ENCODE results near the gene CCND2. TPM values are rescaled to one million over a fixed set of nuclear protein-coding genes. Genes with fewer than 3 reads are reported as not detected.

The CCND2 gene
- total RNA-seq, 5 donors from 2014 or later (not counting 1 experiment from before 2014, with no cell fraction given) = 148 to 218 (median 172) TPM

- H3K36me3 ChIP-seq (ENCODE audit: control insufficient read depth in 2 of 2, extremely low read depth in 1 of 2, insufficient read depth in 1 of 2, low read length in 1 of 2) = peaks cover 14 to 100% of the 10 kb centered on the region in 2 donors
- WGBS (ENCODE audit: insufficient coverage) = 87% methylated on average over 16 of the region's 20 CpGs
- H3K4me3 ChIP-seq (ENCODE audit: control insufficient read depth in 1 of 2, extremely low read depth in 1 of 2, low read length in 1 of 2) = no peak overlapping the region
- DNase-seq (no peak), ATAC-seq (replicated peaks in 1 of 4) (no peak)
- Mint-ChIP-seq H3K4me3 (peak overlapping the region in 1 of 3 donors; percentile 14), H3K27ac (peak overlapping the region; percentile 87 to 89), H3K27me3 (no peaks in the 10 kb centered on the region), H3K4me1 (peaks cover 89 to 92% (median 91%) of the 10 kb centered on the region in 3 donors), H3K9me3 (no peaks in the 10 kb centered on the region), H3K36me3 (peaks cover 81% of the 10 kb centered on the region)
- CTCF ChIA-PET = interaction anchor here (0.6 to 1.7 kb wide), 4 partner anchors 10 to 181 kb away, joined by 3 to 7 read pairs (median 6); no protein-coding TSS in a partner anchor
- POLR2A ChIA-PET = interaction anchor here in 1 of 2 donors (0.6 kb wide), 1 partner anchor 378 kb away, joined by 9 read pairs; no protein-coding TSS in a partner anchor
- peaks cover 19 to 82% of the 10 kb centered on the region in 2 experiments for H3K4me1 ChIP-seq (ENCODE audit: control insufficient read depth in 1 of 2, extremely low read depth in 1 of 2, insufficient read depth in 2 of 2, low read length in 2 of 2)
- H3K9me3 ChIP-seq = no peaks in the 10 kb centered on the region
- no peaks in the 10 kb centered on the region for H3K27me3 ChIP-seq (replicated peaks in 1 of 2; ENCODE audit: control insufficient read depth in 2 of 2, extremely low read depth in 1 of 2, insufficient read depth in 2 of 2, low read length in 1 of 2)
- H3K27ac ChIP-seq (ENCODE audit: low read length) = no peak overlapping the region
Observed at GRCh38 chr12:4288296-4289131, 15.0 kb downstream of the CCND2 start.

- peak overlapping the region; percentile 74 to 89 for H3K27ac Mint-ChIP-seq
- Histone ChIP-seq H3K27ac (ENCODE audit: low read length) (peak overlapping the region; percentile 5), H3K4me1 (ENCODE audit: control insufficient read depth in 1 of 2, extremely low read depth in 1 of 2, insufficient read depth in 2 of 2, low read length in 2 of 2) (peaks cover 19 to 82% of the 10 kb centered on the region in 2 experiments)
Observed at GRCh38 chr12:4289231-4289878, 15.8 kb downstream of the CCND2 start.

GRCh38 chr12:4289998-4290790 lies 16.6 kb downstream of the CCND2 start:
- H3K4me1 ChIP-seq (ENCODE audit: control insufficient read depth in 1 of 2, extremely low read depth in 1 of 2, insufficient read depth in 2 of 2, low read length in 2 of 2) = peaks cover 19 to 84% of the 10 kb centered on the region in 2 experiments
- POLR2A ChIA-PET = interaction anchor here in 1 of 2 donors (0.7 kb wide), 1 partner anchor 658 kb away, joined by 3 read pairs; no protein-coding TSS in a partner anchor
- DNase-seq (peak in 1 of 35 experiments; percentile 10), ATAC-seq (replicated peaks in 1 of 4) (no peak)
- CTCF ChIA-PET = interaction anchor here in 1 of 2 donors (1.7 to 2.5 kb wide), 3 partner anchors 12 to 14 kb away, joined by 6 to 14 read pairs (median 7); no protein-coding TSS in a partner anchor
- Mint-ChIP-seq H3K9me3 (no peaks in the 10 kb centered on the region), H3K27me3 (no peaks in the 10 kb centered on the region), H3K4me1 (peaks cover 90 to 97% (median 95%) of the 10 kb centered on the region in 3 donors), H3K4me3 (no peak overlapping the region), H3K27ac (peak overlapping the region; percentile 65 to 89), H3K36me3 (peaks cover 76% of the 10 kb centered on the region)
- no peaks in the 10 kb centered on the region for H3K27me3 ChIP-seq (replicated peaks in 1 of 2; ENCODE audit: control insufficient read depth in 2 of 2, extremely low read depth in 1 of 2, insufficient read depth in 2 of 2, low read length in 1 of 2)
- no peaks in the 10 kb centered on the region for H3K9me3 ChIP-seq
- no peak overlapping the region for H3K4me3 ChIP-seq (ENCODE audit: control insufficient read depth in 1 of 2, extremely low read depth in 1 of 2, low read length in 1 of 2)
- WGBS (ENCODE audit: insufficient coverage) = 89% methylated on average over 23 of the region's 28 CpGs
- peaks cover 12 to 96% of the 10 kb centered on the region in 2 donors for H3K36me3 ChIP-seq (ENCODE audit: control insufficient read depth in 2 of 2, extremely low read depth in 1 of 2, insufficient read depth in 1 of 2, low read length in 1 of 2)
- no peak overlapping the region for H3K27ac ChIP-seq (ENCODE audit: low read length)

More at GRCh38 chr12:4289231-4289878, 15.8 kb downstream of the CCND2 start:
- Mint-ChIP-seq H3K4me3 (no peak overlapping the region), H3K36me3 (peaks cover 79% of the 10 kb centered on the region), H3K9me3 (no peaks in the 10 kb centered on the region), H3K27me3 (no peaks in the 10 kb centered on the region), H3K4me1 (peaks cover 89 to 94% (median 93%) of the 10 kb centered on the region in 3 donors)
- Histone ChIP-seq H3K36me3 (ENCODE audit: control insufficient read depth in 2 of 2, extremely low read depth in 1 of 2, insufficient read depth in 1 of 2, low read length in 1 of 2) (peaks cover 14 to 96% of the 10 kb centered on the region in 2 donors), H3K4me3 (ENCODE audit: control insufficient read depth in 1 of 2, extremely low read depth in 1 of 2, low read length in 1 of 2) (no peak overlapping the region), H3K9me3 (no peaks in the 10 kb centered on the region), H3K27me3 (replicated peaks in 1 of 2; ENCODE audit: control insufficient read depth in 2 of 2, extremely low read depth in 1 of 2, insufficient read depth in 2 of 2, low read length in 1 of 2) (no peaks in the 10 kb centered on the region)
- ChIA-PET CTCF (interaction anchor here (0.6 to 1.7 kb wide), 4 partner anchors 11 to 182 kb away, joined by 3 to 7 read pairs (median 6); no protein-coding TSS in a partner anchor), POLR2A (interaction anchor here in 1 of 2 donors (0.7 kb wide), 1 partner anchor 657 kb away, joined by 3 read pairs; no protein-coding TSS in a partner anchor)
- ATAC-seq (replicated peaks in 1 of 4) = no peak
- WGBS (ENCODE audit: insufficient coverage) = 82% methylated on average over 14 of the region's 20 CpGs
- no peak for DNase-seq

- Mint-ChIP-seq H3K27me3 (no peaks in the 10 kb centered on the region), H3K4me3 (peak overlapping the region; percentile 11 to 49 (median 24)), H3K9me3 (no peaks in the 10 kb centered on the region), H3K4me1 (peaks cover 70 to 85% (median 82%) of the 10 kb centered on the region in 3 donors), H3K36me3 (peaks cover 70% of the 10 kb centered on the region), H3K27ac (peak overlapping the region; percentile 95 to 99)
- Histone ChIP-seq H3K9me3 (no peaks in the 10 kb centered on the region), H3K4me1 (ENCODE audit: control insufficient read depth in 1 of 2, extremely low read depth in 1 of 2, insufficient read depth in 2 of 2, low read length in 2 of 2) (peaks cover 12 to 68% of the 10 kb centered on the region in 2 experiments), H3K27me3 (replicated peaks in 1 of 2; ENCODE audit: control insufficient read depth in 2 of 2, extremely low read depth in 1 of 2, insufficient read depth in 2 of 2, low read length in 1 of 2) (no peaks in the 10 kb centered on the region), H3K27ac (ENCODE audit: low read length) (peak overlapping the region; percentile 30), H3K36me3 (ENCODE audit: control insufficient read depth in 2 of 2, extremely low read depth in 1 of 2, insufficient read depth in 1 of 2, low read length in 1 of 2) (peaks cover 8 to 92% of the 10 kb centered on the region in 2 donors), H3K4me3 (ENCODE audit: control insufficient read depth in 1 of 2, extremely low read depth in 1 of 2, low read length in 1 of 2) (no peak overlapping the region)
- 89% methylated on average over 11 of the region's 16 CpGs for WGBS (ENCODE audit: insufficient coverage)
- ATAC-seq (replicated peaks in 1 of 4) (no peak), DNase-seq (peak in 1 of 35 experiments; percentile 7)
- ChIA-PET POLR2A (interaction anchor here in 1 of 2 donors (0.8 to 1.0 kb wide), 3 partner anchors 14 to 20 kb away, joined by 3 to 4 read pairs (median 3); no protein-coding TSS in a partner anchor), CTCF (interaction anchor here in 1 of 2 donors (0.9 to 2.5 kb wide), 2 partner anchors 15 to 185 kb away, joined by 3 to 14 read pairs; no protein-coding TSS in a partner anchor)
Observed at GRCh38 chr12:4292341-4293073, 18.9 kb downstream of the CCND2 start.

DNA sequence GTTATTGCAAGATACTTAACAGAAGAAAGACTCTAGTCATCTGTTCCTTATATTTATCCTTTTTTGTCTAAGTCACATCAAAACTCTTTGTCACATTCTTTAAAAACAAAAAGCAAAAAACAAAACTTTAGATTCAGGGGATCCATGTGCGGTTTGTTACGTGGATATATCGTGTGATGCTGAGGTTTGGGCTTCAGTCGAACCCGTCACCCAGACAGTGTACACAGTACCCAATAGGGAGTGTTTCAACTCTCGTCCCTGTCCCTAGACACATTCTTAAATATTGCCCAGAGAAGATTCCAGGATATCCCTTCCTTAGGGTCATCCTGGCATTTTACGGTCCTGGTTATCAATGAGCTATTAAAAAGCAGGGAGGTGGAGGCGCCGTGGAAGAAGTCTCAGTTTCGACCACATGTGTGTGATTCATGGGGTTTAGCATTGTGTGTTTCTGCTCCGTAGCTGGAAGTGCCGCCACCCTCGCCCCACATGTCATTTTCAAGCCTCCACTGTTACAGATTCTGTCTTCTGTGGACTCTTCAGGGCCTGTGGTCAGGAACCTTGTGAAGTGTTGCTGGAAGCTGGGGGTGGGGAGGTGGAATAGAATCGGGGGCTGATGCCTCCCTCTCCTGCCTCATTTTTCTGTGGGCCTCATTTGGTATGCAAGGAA lies 19.9 kb downstream of the CCND2 start:
- Histone ChIP-seq H3K27ac (ENCODE audit: low read length) (peak overlapping the region; percentile 48), H3K4me3 (ENCODE audit: control insufficient read depth in 1 of 2, extremely low read depth in 1 of 2, low read length in 1 of 2) (no peak overlapping the region), H3K27me3 (replicated peaks in 1 of 2; ENCODE audit: control insufficient read depth in 2 of 2, extremely low read depth in 1 of 2, insufficient read depth in 2 of 2, low read length in 1 of 2) (no peaks in the 10 kb centered on the region), H3K4me1 (ENCODE audit: control insufficient read depth in 1 of 2, extremely low read depth in 1 of 2, insufficient read depth in 2 of 2, low read length in 2 of 2) (peaks cover 9 to 62% of the 10 kb centered on the region in 2 experiments), H3K36me3 (ENCODE audit: control insufficient read depth in 2 of 2, extremely low read depth in 1 of 2, insufficient read depth in 1 of 2, low read length in 1 of 2) (peaks cover 6 to 92% of the 10 kb centered on the region in 2 donors), H3K9me3 (no peaks in the 10 kb centered on the region)
- peak overlapping the region; percentile 49 to 67 (median 66) for H3K4me3 Mint-ChIP-seq
- CTCF ChIA-PET = interaction anchor here (0.6 to 1.2 kb wide), 6 partner anchors 16 to 564 kb away, joined by 3 to 11 read pairs (median 4); no protein-coding TSS in a partner anchor
- POLR2A ChIA-PET = interaction anchor here (0.6 to 1.1 kb wide), 4 partner anchors 15 to 245 kb away, joined by 3 to 11 read pairs (median 4); partner anchors contain the start of gene RAD51AP1 (in 1 of the 2)
- peak in 3 of 35 experiments; percentile 12 to 22 (median 17) for DNase-seq
- peak; percentile 40 to 69 (median 58) for ATAC-seq (replicated peaks in 1 of 4)
- H3K9me3 Mint-ChIP-seq = no peaks in the 10 kb centered on the region
- peaks cover 71% of the 10 kb centered on the region for H3K36me3 Mint-ChIP-seq
- H3K27ac Mint-ChIP-seq = peak overlapping the region; percentile 95 to 99
- no peaks in the 10 kb centered on the region for H3K27me3 Mint-ChIP-seq
- peaks cover 60 to 80% (median 77%) of the 10 kb centered on the region in 3 donors for H3K4me1 Mint-ChIP-seq
- 90% methylated on average over 2 of the region's 14 CpGs for WGBS (ENCODE audit: insufficient coverage)

Data from T-cell (primary cell).